GM19324 (cell line): ENCODE data around the gene HIRIP3.
A peak's percentile ranks its signal among the peaks of the same experiment; 100 is the strongest.

Experiments
- ATAC-seq: cut with Tn5 transposase; IDR thresholded peaks from one replicate; pipeline ENCODE4 v1.9.1; 2021; ENCODE audit warnings: mild to moderate bottlenecking, moderate library complexity; ENCODE audit not compliant: unreplicated experiment, low FRiP score

The HIRIP3 gene

GRCh38 chr16:30000735-30001631, 5.6 kb upstream of the HIRIP3 start:
- ATAC-seq = no peak

DNA sequence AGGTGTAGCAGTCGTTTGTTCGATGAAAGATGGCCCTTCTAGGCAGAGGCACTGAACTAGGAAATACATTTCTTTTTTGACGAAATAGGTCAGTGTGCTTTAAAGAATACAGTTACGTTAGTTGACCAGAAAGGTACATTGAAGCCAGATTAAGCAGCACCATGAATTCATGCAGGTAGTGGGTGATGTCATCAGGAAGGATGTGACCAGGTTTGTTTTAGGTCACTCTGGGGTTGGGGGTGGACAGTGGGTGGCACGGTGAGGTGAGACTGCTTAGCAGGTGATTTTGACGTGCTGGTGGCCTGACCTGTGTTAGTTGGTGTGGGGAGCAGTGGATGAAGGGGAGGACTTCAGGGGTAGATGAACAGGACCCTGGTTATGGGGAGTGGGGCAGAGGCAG, 4.2 kb upstream of the HIRIP3 start:
- ATAC-seq = no peak

GRCh38 chr16:29996766-29997250, 1.4 kb upstream of the HIRIP3 start:
- ATAC-seq = no peak

DNA sequence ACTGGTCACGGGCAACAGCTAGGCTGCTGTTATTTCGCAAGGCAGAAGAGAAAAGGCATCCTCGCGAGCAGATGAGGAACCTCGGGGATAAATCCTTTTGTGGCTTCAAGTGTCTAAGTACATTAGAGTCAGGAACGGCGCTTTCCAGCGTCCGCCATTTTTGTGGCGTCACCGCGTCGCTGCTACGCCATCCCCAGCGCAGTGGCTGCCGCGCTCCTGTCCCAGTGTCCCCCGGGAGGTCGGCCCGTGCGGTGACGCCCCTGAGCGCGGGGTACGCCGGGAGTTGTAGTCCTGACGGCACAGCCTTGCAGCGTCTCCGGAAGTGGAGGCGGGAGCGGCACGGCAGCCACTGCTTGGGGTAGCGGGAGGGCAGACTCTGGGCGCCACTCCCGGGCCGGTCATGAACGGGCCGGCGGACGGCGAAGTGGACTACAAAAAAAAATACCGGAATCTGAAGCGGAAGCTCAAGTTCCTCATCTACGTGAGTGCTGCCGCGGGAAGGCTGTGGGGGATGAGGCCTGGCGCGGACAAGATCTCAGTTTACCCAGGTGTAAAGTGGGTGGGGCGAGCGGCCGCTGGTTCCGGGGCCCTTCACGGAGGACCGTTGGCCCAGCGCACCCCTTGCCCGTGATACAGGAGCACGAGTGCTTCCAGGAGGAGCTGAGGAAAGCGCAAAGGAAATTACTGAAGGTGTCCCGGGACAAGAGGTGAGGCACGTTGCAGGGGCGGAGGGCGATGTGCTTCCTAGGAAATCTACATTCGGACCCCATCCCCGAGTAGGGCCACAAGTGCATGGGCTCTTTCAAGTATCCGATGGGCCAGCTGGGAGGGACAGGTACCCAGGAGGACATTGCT, 721 bp upstream of the HIRIP3 start, which contains the start of gene INO80E:
Gene INO80E, plus strand, starts transcription at position 331 of the 855 bp plus-strand sequence. Its CDS starts 70 bp downstream, at position 401.
- ATAC-seq = peak; percentile 94

DNA sequence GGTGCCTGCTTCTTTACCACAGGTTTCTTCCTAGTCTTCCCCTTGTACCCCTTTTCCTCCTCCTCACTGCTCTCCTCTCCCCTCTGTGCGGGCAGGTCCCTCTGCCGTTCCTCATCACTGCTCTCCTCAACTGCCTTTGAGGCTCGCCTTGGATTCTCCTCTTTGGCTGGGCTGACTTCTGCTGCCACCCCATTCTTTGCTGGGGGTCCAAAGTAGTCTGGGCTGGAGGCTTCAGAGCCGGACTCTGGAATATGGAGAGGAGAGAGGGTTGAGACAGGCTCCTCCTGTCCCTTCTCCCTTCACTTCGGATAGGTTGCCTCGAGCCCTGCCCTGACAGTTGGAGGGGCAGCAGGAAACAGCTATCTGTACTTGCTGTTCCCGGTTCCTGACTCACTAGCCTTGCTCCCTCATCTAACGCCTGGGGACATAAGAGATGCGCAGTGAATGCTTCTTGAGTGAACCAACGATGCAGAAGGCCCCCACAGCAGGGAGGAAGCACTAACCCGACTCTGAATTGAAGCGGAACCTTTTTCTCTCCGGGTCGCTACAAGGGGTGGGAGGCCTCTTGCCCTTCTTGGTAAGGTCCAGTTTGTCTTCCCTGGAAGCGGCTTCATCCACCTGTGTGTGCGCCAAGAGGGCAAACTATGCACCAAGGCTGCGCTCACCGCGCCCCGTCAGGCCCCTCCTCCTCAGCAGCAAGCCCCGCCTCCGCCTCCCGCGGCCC, 655 bp downstream of the HIRIP3 start:
- ATAC-seq = peak; percentile 13

- ATAC-seq = no peak
Observed at GRCh38 chr16:29993903-29994599, 1.4 kb downstream of the HIRIP3 start.

- ATAC-seq = no peak
Observed at GRCh38 chr16:29993191-29993902, 2.1 kb downstream of the HIRIP3 start.

GRCh38 chr16:29992344-29992967, 3.0 kb downstream of the HIRIP3 start:
- no peak for ATAC-seq

DNA sequence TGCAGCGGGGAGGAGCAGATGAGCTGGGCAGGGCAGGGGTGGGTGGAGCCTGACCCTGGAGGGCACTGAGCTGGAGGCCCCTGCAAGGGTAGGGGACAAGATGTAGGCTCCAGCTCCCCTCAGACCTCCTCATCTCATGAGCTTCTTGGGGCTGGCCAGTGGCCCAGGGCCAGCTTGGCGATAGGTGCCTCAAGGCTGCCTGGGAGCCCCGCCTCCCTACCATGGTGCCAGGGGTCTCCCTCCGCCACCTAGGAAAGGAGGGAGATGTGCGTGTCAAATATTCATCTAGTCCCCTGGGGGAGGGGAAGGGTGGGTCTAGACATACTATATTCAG, 3.9 kb downstream of the HIRIP3 start:
- ATAC-seq = no peak

GRCh38 chr16:29990883-29991570, 4.4 kb downstream of the HIRIP3 start:
- no peak for ATAC-seq

GRCh38 chr16:29990034-29990433, 5.4 kb downstream of the HIRIP3 start:
- no peak for ATAC-seq

GRCh38 chr16:29989111-29989858, 6.1 kb downstream of the HIRIP3 start:
- no peak for ATAC-seq

DNA sequence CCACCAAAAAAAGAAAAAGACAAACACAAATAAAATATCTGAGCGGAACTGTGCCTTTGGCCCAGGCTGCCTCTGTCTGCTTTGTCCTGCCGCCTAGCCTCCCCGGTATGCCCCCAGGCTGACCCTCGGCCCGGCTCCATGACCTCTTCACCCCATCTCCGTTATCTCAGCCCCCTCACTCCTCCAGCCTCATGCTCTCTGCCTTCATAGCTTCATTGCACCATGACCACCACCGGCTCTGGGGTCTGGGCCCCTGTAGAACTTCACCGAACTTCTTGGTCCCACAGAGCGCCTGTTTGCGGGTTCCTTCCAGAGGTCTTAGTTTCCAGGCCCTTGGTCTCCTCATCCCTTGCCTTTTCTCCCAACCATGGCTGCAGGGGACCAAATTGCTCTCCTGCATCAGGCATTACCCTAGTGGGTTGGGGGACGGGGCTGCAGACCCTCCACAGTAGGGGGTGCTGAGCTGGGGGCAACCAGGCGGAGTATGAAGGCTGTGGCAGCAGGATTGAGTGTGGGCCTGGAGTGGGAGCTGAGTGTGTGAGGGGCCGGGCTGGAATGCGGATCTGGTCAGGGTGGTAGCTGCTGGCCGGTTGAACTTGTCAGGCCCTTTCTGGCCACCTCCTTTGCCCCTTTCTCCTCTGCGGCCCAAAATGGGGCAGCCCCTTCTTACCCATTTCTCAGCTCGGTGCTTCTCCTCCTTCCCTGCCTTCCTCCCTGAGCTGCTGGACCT, 6.9 kb downstream of the HIRIP3 start:
- no peak for ATAC-seq

DNA sequence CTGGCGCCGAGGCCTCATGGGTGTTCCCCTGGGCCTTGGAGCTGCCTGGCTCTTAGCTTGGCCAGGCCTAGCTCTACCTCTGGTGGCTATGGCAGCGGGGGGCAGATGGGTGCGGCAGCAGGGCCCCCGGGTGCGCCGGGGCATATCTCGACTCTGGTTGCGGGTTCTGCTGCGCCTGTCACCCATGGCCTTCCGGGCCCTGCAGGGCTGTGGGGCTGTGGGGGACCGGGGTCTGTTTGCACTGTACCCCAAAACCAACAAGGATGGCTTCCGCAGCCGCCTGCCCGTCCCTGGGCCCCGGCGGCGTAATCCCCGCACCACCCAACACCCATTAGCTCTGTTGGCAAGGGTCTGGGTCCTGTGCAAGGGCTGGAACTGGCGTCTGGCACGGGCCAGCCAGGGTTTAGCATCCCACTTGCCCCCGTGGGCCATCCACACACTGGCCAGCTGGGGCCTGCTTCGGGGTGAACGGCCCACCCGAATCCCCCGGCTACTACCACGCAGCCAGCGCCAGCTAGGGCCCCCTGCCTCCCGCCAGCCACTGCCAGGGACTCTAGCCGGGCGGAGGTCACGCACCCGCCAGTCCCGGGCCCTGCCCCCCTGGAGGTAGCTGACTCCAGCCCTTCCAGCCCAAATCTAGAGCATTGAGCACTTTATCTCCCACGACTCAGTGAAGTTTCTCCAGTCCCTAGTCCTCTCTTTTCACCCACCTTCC, 7.9 kb downstream of the HIRIP3 start:
- no peak for ATAC-seq

- ATAC-seq = no peak
Observed at GRCh38 chr16:29986931-29987330, 8.5 kb downstream of the HIRIP3 start.

GRCh38 chr16:29986231-29986630, 9.2 kb downstream of the HIRIP3 start:
- no peak for ATAC-seq
